Measurements from ENCODE around the gene LYPD1.

GRCh38 chr2:132662732-132663131 is 7.3 kb downstream of the LYPD1 start:
- TF ChIP-seq MAX (IDR thresholded peaks at IDR 0.05) (no peak), POLR2AphosphoS5 (IDR thresholded peaks at IDR 0.05; ENCODE audit: low read depth, low read length) (no peak), POLR2A (IDR thresholded peaks at IDR 0.05; ENCODE audit: borderline replicate concordance, extremely low read depth, insufficient read depth, insufficient read length) (no peak), EZH2 (IDR thresholded peaks at IDR 0.05) (no peak), YY1 (IDR thresholded peaks at IDR 0.05; ENCODE audit: extremely low read depth, insufficient replicate concordance, low read depth, low read length) (no peak), CTCF (IDR thresholded peaks at IDR 0.05 in 2 of 3, conservative IDR thresholded peaks at IDR 0.05 in 1 of 3; ENCODE audit: borderline replicate concordance in 1 of 3, insufficient read depth in 1 of 3, low read depth in 2 of 3, low read length in 2 of 3) (no peak), CEBPB (IDR thresholded peaks at IDR 0.05; ENCODE audit: low read depth) (no peak), SRF (IDR thresholded peaks at IDR 0.05; ENCODE audit: low read depth) (no peak), REST (IDR thresholded peaks at IDR 0.05; ENCODE audit: low read depth) (no peak), FOSL1 (IDR thresholded peaks at IDR 0.05; ENCODE audit: low read depth) (no peak)
